HG03565 (cell line): ENCODE measurements around the gene PROSER3.
"Not testable (repeated sequence)": the region's sequence is repeated elsewhere in the genome, so short reads cannot be mapped to it uniquely, and the experiment has no call there.

Experiments
- ATAC-seq: cut with Tn5 transposase; IDR thresholded peaks from one replicate; pipeline ENCODE4 v1.9.1; 2021; ENCODE audit warnings: mild to moderate bottlenecking, moderate library complexity; ENCODE audit not compliant: unreplicated experiment

Gene PROSER3

GRCh38 chr19:35722461-35722860, 35.5 kb upstream of the PROSER3 start:
- no peak for ATAC-seq

GRCh38 chr19:35722897-35723296, 35.1 kb upstream of the PROSER3 start:
- no peak for ATAC-seq

- no peak for ATAC-seq
These were observed 34.3 kb upstream of the PROSER3 start for GRCh38 chr19:35723671-35724070.

GRCh38 chr19:35724132-35724531, 33.8 kb upstream of the PROSER3 start:
- not testable (repeated sequence) for ATAC-seq

GRCh38 chr19:35724560-35724959, 33.4 kb upstream of the PROSER3 start:
- no peak for ATAC-seq

GRCh38 chr19:35725216-35725861, 32.6 kb upstream of the PROSER3 start:
- no peak for ATAC-seq

GRCh38 chr19:35727053-35727955, 30.7 kb upstream of the PROSER3 start:
- no peak for ATAC-seq

- no peak for ATAC-seq
These were observed 29.8 kb upstream of the PROSER3 start for GRCh38 chr19:35727956-35728706.

- ATAC-seq = no peak
These were observed 29.0 kb upstream of the PROSER3 start for GRCh38 chr19:35729021-35729420.

GRCh38 chr19:35729763-35730162, 28.2 kb upstream of the PROSER3 start:
- no peak for ATAC-seq

GRCh38 chr19:35730326-35730725, 27.6 kb upstream of the PROSER3 start:
- ATAC-seq = no peak

- ATAC-seq = no peak
These were observed 26.6 kb upstream of the PROSER3 start for GRCh38 chr19:35731353-35731752.

GRCh38 chr19:35731779-35732405, 26.1 kb upstream of the PROSER3 start:
- no peak for ATAC-seq

GRCh38 chr19:35732540-35733179, 25.3 kb upstream of the PROSER3 start:
- no peak for ATAC-seq

GRCh38 chr19:35733180-35734125, 24.5 kb upstream of the PROSER3 start:
- no peak for ATAC-seq

- ATAC-seq = no peak
These were observed 23.7 kb upstream of the PROSER3 start for GRCh38 chr19:35734273-35734672.

GRCh38 chr19:35734889-35735288, 23.1 kb upstream of the PROSER3 start:
- ATAC-seq = no peak

GRCh38 chr19:35736913-35737886, 20.8 kb upstream of the PROSER3 start:
- no peak for ATAC-seq
